Stimulated activated CD4-positive, alpha-beta T cell treated with anti-CD3 and anti-CD28 coated beads, TNF-alpha, amount 100 ng/mL, for 24 hours (primary cell): ENCODE data around the gene ZNF385B.
"Not testable (repeated sequence)": the region's sequence is repeated elsewhere in the genome, so short reads cannot be mapped to it uniquely, and the experiment has no call there.

Experiments used
- DNase-seq, 3 experiments: peaks; one replicate each; pipeline ENCODE4 v3.0.0-alpha.2; 2020; ENCODE audit warnings: low read depth in 3 of 3

The ZNF385B gene

DNA sequence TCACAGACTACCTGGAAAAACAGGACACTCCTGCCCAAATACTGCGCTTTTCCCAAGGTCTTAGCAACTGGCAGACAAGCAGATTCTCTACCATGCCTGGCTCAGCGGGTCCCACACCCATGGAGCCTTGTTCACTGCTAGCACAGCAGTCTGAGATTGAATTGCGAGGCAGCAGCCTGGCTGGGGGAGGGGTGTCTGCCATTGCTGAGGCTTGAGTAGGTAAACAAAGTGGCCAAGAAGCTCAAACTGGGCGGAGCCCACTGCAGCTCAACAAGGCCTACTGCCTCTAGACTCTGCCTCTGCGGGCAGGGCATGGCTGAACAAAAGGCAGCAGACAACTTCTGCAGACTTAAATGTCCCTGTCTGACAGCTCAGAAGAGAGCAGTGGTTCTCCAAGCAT is 231.6 kb downstream of the ZNF385B start:
- not testable (repeated sequence) for DNase-seq

- DNase-seq: no peak
These were observed 235.2 kb downstream of the ZNF385B start for GRCh38 chr2:179626261-179626660.

- no peak for DNase-seq
These were observed 238.6 kb downstream of the ZNF385B start for GRCh38 chr2:179622635-179623300.

DNA sequence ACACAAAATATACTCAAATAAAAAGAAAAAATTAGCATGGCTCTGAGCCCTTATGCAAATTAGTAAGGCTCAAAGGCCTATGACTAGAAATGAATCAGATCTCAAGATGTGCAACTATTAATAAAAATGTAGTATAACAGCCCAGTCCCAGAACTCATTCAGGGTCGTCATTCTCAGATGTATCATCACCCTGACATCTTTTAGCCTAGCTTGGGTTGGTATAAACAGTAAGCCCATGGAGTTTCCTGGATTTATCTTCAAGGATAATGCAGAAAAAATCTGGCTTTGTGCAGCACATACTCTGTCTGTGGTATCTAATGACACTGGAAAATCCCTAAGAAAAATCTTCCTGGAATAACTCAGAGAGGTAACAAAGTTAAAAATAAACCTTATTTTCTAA is 239.3 kb downstream of the ZNF385B start:
- DNase-seq: no peak

DNA sequence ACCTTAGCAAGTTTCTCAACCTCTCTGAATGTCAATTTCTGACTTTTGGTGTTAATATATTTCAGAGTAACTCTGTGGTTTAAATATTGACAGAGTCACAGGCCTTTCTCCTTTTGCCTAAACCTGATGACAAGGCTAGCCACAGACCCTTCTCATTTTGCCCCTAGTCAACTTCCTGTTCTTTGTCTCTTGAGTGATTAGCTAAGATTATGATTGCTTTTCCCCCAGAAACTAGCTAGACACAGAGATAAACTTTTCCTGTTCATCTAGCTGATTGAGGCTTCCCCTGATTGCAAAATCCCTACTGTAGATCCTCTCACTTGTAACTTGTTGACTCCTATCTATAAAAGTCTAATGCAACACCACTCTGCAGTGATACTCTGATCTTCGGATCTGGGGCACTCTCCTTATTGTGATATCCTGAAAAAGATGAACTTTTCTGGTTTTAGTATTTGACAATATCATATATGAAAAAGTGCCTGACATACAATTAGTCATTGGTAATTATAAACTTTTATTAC is 241.4 kb downstream of the ZNF385B start:
- DNase-seq: no peak

DNA sequence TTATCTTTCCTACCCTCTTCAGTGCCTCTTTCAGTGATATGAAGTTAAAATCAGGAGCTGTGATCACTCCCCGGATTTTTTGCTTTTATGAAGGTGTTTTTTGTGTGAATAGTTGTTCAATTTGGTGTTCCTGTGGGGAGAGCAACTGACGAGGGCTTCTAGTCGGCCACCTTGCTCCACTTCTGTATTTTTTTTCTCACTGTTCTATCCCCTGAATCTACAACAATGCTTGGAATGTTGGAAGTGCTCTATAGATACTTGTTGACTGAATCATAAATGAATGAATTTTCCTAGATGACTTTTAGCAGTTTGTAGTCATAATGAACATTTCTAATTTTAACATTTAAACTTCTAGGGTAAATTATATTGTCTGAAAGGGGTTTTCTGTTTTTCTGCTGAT is 247.3 kb downstream of the ZNF385B start:
- no peak for DNase-seq

GRCh38 chr2:179613701-179614100 is 247.7 kb downstream of the ZNF385B start:
- DNase-seq: no peak

- no peak for DNase-seq
These were observed 248.1 kb downstream of the ZNF385B start for GRCh38 chr2:179613299-179613651.

DNA sequence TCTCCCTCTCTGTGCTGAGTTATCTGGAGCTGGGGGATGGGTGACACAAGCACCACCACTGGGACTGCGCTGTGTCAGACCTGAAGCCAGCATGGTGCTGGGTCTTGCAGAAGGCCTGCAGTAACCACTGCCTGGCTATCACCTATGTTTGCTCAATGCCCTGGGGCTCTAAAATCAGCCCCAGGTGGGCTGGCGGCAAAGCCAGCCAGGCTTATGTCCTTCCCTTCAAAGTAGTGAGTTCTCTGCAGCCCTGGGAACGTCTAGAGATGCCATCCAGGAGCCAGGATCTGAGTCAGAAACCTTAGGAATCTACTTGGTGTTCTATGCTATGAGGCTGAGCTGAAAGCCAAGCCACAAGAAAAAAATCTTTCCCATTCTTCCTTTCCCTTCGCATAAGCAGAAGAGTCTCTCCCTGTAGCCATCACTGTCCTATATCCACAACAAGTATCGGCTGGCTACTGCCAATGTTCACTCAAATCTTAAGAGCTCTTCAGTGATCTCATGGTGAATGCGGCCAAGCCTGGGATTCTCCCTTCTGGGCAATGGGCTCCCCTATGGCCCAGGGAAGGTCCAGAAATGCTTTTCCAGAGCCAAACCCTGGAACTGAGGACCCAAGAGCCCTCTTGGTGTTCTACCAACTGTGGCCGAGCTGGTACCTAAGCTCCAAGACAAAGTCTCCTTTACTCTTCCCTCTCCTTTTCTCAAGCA is 248.7 kb downstream of the ZNF385B start:
- DNase-seq: no peak

DNA sequence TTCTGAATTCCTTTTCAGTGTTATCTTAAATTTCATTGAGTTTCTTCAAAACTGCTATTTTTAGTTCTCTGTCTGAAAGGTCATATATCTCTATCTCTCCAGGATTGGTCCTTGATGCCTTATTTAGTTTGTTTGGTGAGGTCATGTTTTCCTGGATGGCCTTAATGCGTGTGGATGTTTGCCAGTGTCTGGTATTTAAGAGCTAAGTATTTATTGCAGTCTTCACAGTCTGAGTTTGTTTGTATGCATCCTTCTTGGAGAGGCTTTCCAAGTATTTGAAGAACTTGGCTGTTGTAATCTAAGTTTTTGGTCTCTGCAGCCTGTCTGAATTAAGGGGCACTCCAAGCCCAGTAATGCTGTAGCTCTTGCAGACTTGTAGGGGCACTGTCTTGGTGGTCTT is 249.3 kb downstream of the ZNF385B start:
- no peak for DNase-seq

GRCh38 chr2:179606141-179606540 is 255.3 kb downstream of the ZNF385B start:
- no peak for DNase-seq

DNA sequence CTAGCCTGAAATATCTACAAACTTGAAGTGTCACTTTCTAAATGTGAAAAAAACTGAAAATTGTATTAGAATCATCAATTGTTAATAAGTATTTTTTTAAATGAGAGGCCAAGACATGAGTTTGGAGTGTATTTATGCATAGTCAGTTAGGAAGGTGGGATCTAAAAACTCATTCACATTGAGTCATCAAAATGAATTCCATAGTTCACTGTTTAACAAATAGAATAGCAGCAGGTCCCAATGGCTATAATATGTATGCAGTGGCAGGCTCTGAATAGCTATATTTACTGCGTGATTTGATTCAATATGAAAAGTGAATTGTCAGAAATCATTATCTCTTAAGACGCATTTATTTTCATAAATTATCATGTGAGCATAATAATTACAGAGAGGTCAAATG is 256.1 kb downstream of the ZNF385B start:
- DNase-seq: no peak

DNA sequence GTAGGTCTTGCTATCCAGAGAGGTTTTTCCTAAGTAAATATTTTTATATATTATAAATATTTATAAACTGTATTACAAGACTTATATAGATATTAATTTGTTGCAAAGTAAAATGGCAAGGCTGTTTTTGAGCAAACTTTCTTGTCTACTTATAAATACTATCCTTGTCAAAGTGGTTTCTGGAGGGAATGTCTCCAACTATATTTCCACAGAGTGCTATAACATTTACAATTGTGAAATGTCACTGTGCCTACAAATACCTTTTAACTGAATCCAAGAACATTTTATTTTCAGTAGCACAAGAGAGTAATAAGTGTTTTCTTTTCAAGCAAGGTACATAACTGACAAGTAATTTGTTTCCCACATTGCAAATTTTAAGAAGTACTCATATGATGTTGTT is 256.8 kb downstream of the ZNF385B start:
- DNase-seq: no peak

DNA sequence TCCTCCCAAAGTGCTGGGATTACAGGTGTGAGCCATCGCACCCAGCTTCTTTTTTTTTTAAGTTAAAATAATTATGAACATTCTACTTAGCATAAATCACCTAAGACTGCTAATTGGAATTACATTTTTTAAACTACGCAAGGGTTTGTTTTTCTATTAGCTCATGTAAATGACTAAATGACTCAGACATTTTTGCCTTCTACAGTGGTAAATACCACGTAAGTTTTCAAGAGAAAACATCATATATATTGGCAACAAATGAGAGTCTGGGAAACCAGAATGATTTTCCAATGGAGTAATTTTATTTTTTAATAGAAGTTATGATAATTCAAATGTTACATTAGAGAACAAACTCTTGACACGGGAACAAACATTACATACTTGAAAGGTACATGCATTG is 259.0 kb downstream of the ZNF385B start:
- DNase-seq: no peak

GRCh38 chr2:179596018-179596417 is 265.4 kb downstream of the ZNF385B start:
- no peak for DNase-seq

GRCh38 chr2:179595284-179595683 is 266.1 kb downstream of the ZNF385B start:
- DNase-seq: no peak

- no peak for DNase-seq
These were observed 266.9 kb downstream of the ZNF385B start for GRCh38 chr2:179594268-179595112.

- no peak for DNase-seq
These were observed 268.1 kb downstream of the ZNF385B start for GRCh38 chr2:179593323-179593722.

GRCh38 chr2:179592167-179592936 is 269.1 kb downstream of the ZNF385B start:
- DNase-seq: no peak

DNA sequence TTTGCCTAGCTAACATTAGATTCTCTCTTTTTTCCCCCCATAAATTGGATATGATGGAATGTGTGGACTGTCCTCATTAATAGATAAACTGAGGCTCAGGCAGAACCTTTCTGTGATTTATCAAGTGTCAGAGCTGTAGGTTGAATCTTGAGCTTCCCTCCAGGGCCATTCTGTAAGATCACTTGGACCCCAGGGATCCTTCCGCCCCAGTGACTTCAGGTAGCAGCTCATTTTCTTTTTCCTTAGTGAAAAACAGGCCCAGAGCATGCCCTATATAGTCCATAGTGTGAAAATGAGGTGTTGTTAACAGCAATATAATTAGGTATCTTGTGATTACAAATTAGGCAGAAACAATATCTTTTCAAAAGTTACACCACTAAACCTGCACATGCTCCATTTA is 269.7 kb downstream of the ZNF385B start:
- DNase-seq: no peak

- no peak for DNase-seq
These were observed 272.8 kb downstream of the ZNF385B start for GRCh38 chr2:179588486-179589145.
